AG04450 (cell line): ENCODE results near the gene KANK2. TPM values are rescaled to one million over a fixed set of nuclear protein-coding genes. Genes with fewer than 3 reads are reported as not detected.

Experiments
- CTCF ChIA-PET: fragments of 300-600, 350-600 bp; formaldehyde crosslinking; extraction: SDS; loops from one replicate; lab custom pipeline; 2022; ENCODE audit warnings: antibody characterized with exemption, inconsistent platforms; lab: Charles Lee
- POLR2A ChIA-PET: fragments of 350-600 bp; formaldehyde crosslinking; extraction: SDS; loops from one replicate; lab custom pipeline; 2021; ENCODE audit warnings: antibody characterized with exemption, inconsistent platforms; lab: Yijun Ruan, JAX
- DNase-seq: peaks from one replicate; pipeline ENCODE4 v3.0.0-alpha.2; 2011; ENCODE audit warnings: low read depth, low spot score
- H3K27ac ChIP-seq: one replicate; pipeline ENCODE4 v1.5.1; 2012; ENCODE audit warnings: low read depth, low read length, control low read depth
- H3K27me3 ChIP-seq: one replicate; pipeline ENCODE4 v1.6.0; 2012; ENCODE audit warnings: low read length; ENCODE audit not compliant: control insufficient read depth, insufficient read depth
- H3K4me3 ChIP-seq: 2 replicates; pipeline ENCODE4 v1.5.1; 2011; ENCODE audit warnings: mild to moderate bottlenecking, low read depth, low read length, control low read depth
- H3K9me3 ChIP-seq: 2 replicates; pipeline ENCODE4 v1.5.1; 2012; ENCODE audit warnings: low read length; ENCODE audit not compliant: control insufficient read depth, insufficient read depth
- polyA plus RNA-seq: library from polyadenylated mRNA; depleted of rRNA; stranded (reverse); fragments of >200 nt; gene quantifications from 2 replicates; pipeline ENCODE4 v1.2.3, GENCODE V29; 2011
- TF ChIP-seq, protein P1 (sequence below): IDR thresholded peaks from 2 replicates; pipeline ENCODE4 v1.5.1; 2011; ENCODE audit warnings: low read depth, low read length, control low read depth, inconsistent platforms

The KANK2 gene
- polyA plus RNA-seq, 1 experiment, result 83.2 TPM

DNA sequence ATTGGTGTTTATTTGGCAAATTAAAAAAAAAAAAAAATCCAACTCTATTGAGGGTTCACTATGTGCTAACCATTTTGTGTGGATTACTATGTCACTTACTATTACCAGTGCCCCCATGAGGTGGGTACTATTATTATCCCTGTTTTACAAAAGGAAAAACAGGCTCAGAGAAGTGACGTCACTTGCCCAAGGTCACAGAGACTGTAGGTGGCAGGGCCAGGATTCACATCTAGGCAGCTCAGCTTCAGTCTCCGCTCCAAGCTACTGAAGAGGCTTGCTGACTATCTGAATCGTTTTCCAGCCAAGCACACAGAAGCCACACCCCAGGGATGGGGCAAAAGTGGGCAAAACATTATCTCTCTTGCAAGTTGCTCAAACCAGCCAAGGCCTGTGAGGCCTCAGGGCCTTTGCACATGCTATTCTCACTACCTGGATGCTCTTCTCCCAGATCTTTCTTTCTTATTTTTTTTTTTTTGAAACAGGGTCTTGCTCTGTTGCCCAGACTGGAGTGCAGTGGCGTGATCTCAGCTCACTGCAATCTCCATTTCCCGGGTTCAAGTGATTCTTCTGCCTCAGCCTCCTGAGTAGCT, 37.2 kb upstream of the KANK2 start:
- Histone ChIP-seq H3K4me3 (no peak overlapping the region), H3K27ac (no peak overlapping the region), H3K27me3 (no peaks in the 10 kb centered on the region), H3K9me3 (peaks cover 4% of the 10 kb centered on the region; the same call in 1 of the 2 replicates)
- ChIA-PET POLR2A (no interaction called here), CTCF (no interaction called here)
- TF ChIP-seq, protein P1, sequence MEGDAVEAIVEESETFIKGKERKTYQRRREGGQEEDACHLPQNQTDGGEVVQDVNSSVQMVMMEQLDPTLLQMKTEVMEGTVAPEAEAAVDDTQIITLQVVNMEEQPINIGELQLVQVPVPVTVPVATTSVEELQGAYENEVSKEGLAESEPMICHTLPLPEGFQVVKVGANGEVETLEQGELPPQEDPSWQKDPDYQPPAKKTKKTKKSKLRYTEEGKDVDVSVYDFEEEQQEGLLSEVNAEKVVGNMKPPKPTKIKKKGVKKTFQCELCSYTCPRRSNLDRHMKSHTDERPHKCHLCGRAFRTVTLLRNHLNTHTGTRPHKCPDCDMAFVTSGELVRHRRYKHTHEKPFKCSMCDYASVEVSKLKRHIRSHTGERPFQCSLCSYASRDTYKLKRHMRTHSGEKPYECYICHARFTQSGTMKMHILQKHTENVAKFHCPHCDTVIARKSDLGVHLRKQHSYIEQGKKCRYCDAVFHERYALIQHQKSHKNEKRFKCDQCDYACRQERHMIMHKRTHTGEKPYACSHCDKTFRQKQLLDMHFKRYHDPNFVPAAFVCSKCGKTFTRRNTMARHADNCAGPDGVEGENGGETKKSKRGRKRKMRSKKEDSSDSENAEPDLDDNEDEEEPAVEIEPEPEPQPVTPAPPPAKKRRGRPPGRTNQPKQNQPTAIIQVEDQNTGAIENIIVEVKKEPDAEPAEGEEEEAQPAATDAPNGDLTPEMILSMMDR, result no peak
- no peak for DNase-seq

DNA sequence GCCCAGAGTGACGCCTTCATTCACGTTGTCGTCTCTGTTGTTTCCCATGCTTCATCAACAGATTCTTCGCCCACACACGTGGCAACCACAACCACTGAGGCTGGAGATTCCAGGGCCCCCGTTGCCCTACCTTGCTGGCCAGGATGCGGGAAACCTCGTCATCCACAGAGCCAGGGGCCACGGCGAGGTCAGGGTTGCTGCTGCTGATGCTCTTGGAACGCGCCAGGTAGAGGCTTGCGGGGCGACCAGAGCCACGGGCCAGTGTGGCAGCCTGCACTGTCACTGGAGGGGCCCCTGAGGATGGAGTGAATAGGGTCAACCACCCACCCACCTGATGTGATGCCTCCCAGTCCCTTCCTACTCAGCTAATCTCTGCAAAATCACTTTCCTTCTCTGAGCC, 35.7 kb upstream of the KANK2 start:
- Histone ChIP-seq H3K27me3 (no peaks in the 10 kb centered on the region), H3K4me3 (no peak overlapping the region), H3K9me3 (no peaks in the 10 kb centered on the region), H3K27ac (no peak overlapping the region)
- CTCF ChIA-PET, result no interaction called here
- POLR2A ChIA-PET, result interaction anchor here (0.7 kb wide), 1 partner anchor 11 kb away, joined by 4 read pairs; no protein-coding TSS in a partner anchor
- no peak for DNase-seq
- TF ChIP-seq, protein P1, result no peak

DNA sequence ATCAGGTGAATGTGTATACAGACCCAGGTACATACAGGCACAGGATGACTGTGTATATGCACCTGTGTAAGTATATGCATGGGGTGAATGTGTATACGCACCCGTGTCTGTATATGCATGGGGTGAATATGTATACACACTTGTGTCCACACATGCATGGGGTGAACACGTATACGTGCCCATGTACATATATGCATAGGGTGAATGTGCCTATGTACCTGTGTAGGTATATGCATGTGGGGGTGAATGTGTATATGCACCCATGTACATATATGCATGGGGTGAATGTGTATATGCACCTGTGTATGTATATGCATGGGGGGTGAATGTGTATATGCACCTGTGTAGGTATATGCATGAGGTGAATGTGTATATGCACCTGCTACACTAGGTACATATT, 35.2 kb upstream of the KANK2 start:
- CTCF ChIA-PET, result no interaction called here
- TF ChIP-seq, protein P1, result no peak
- H3K27ac ChIP-seq, result no peak overlapping the region
- no peaks in the 10 kb centered on the region for H3K9me3 ChIP-seq
- no peaks in the 10 kb centered on the region for H3K27me3 ChIP-seq
- no peak for DNase-seq
- POLR2A ChIA-PET, result interaction anchor here (0.5 kb wide), 1 partner anchor 35 kb away, joined by 3 read pairs; no protein-coding TSS in a partner anchor
- no peak overlapping the region for H3K4me3 ChIP-seq

DNA sequence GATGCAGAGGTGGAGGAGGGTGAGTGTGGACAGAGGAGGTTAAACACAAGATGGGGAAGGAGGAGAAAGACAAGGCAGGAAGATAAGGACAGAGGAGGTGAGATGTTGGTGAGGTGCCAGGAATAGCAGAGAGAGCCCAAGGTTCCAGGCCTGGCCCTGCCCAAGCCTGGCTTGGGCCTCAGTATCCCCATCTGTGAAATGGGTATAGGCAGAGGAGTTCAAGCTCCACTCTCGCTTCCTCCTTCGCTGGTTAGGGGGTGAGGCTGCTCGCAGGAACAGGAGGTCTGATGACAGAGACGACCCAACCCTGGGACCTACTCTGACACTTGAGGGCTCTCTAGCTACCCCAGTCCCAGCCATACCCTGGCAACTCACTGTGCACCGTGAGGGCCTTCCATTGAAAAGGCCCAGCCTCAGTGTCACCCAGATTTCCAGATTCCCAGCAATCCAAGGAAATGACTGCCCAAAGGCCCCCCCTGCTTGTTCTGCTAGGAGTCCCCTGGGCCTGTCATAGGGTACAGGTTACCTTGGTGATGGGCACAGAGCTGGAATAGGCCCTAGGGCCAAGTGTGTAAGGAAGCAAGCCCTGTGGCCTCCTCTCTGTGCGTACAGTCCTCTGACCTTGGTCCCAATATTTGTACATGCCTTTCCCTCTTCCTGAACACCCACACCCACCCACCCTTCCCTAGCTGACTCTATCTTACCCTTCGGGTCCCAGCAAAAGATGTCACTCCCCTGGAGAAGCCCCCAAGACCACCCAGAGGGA, 33.5 kb upstream of the KANK2 start:
- H3K4me3 ChIP-seq, result no peak overlapping the region
- no peaks in the 10 kb centered on the region; the same call in 1 of the 2 replicates for H3K9me3 ChIP-seq
- no peaks in the 10 kb centered on the region for H3K27me3 ChIP-seq
- no peak for DNase-seq
- CTCF ChIA-PET, result interaction anchor here (0.5 to 1.0 kb wide), 3 partner anchors 12 to 252 kb away, joined by 3 to 7 read pairs (median 4); no protein-coding TSS in a partner anchor
- POLR2A ChIA-PET, result no interaction called here
- TF ChIP-seq, protein P1, result no peak
- no peak overlapping the region for H3K27ac ChIP-seq

DNA sequence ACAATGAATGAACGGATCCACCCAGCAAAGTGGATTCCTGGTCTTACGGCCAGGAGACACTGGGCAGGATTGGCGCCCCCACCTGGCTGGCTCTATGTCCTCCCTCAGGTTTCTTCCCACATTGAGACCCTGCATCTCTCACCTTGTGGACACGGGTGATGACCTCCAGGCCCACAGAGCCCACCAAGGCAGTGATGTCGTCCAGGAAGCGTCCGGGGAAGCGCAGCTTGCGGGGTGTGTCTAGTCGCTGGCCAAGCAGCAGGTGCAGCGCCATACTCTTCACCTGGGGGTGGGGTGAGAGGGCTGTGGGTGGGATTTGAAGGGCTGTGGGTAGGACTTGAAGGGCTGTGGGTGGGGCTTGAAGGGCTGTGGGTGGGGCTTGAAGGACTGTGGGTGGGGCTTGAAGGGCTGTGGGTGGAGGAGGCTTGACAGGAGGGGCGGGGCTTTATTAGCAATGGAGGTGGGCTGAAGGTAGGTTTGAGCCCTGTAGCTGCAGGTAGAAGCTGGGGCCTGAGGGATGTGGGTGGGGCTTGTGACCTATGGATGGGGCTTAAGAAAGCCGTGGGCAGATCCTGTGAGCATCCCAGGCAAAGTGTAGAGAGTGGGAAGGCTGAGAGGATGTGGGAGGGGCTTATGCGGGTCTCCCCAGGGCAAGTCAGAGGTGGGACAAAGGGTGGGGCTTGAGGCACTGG, 30.0 kb upstream of the KANK2 start:
- Histone ChIP-seq H3K4me3 (no peak overlapping the region), H3K9me3 (peaks cover 4% of the 10 kb centered on the region; the same call in 1 of the 2 replicates), H3K27ac (no peak overlapping the region), H3K27me3 (no peaks in the 10 kb centered on the region)
- CTCF ChIA-PET, result no interaction called here
- DNase-seq, result no peak
- POLR2A ChIA-PET, result no interaction called here
- TF ChIP-seq, protein P1, result no peak
